Ectodermal cell (in vitro differentiated cells): ENCODE measurements around the gene ZNF445.
"Not testable (repeated sequence)": the region's sequence is repeated elsewhere in the genome, so short reads cannot be mapped to it uniquely, and the experiment has no call there.

Experiments
- H3K27ac ChIP-seq: 2 replicates; pipeline ENCODE4 v1.7.0; 2013; ENCODE audit warnings: mild to moderate bottlenecking, low read depth, low read length; ENCODE audit not compliant: insufficient read depth, poor library complexity, severe bottlenecking
- H3K27me3 ChIP-seq: 2 replicates; pipeline ENCODE4 v1.7.0; 2013; ENCODE audit warnings: mild to moderate bottlenecking, low read length; ENCODE audit not compliant: insufficient read depth, control insufficient read depth, poor library complexity, severe bottlenecking
- H3K36me3 ChIP-seq: one replicate; pipeline ENCODE4 v1.7.0; 2013; ENCODE audit warnings: low read length; ENCODE audit not compliant: control insufficient read depth, insufficient read depth
- H3K4me1 ChIP-seq: one replicate; pipeline ENCODE4 v1.7.0; 2013; ENCODE audit warnings: low read length; ENCODE audit not compliant: control insufficient read depth, insufficient read depth
- H3K4me3 ChIP-seq: 2 replicates; pipeline ENCODE4 v1.7.0; 2013; ENCODE audit warnings: low read depth, low read length, control low read depth; ENCODE audit not compliant: insufficient read depth
- H3K9me3 ChIP-seq: 2 replicates; pipeline ENCODE4 v1.7.0; 2013; ENCODE audit warnings: mild to moderate bottlenecking, low read length, moderate library complexity; ENCODE audit not compliant: control insufficient read depth
- WGBS, 2 experiments: methylation state at CpG; one replicate each; pipeline ENCODE4 v1.1.7; 2013; ENCODE audit warnings: missing lambda C conversion rate in 2 of 2; 5-methylcytosine and 5-hydroxymethylcytosine counted together

Gene ZNF445

GRCh38 chr3:44421280-44421679 lies 56.2 kb downstream of the ZNF445 start:
- Histone ChIP-seq H3K4me3 (no peak overlapping the region), H3K27me3 (no peaks in the 10 kb centered on the region), H3K36me3 (no peaks in the 10 kb centered on the region), H3K4me1 (no peaks in the 10 kb centered on the region), H3K9me3 (no peaks in the 10 kb centered on the region), H3K27ac (no peak overlapping the region)
- WGBS, 2 experiments, result 95 to 96% methylated on average over 6 of the region's 6 CpGs

DNA sequence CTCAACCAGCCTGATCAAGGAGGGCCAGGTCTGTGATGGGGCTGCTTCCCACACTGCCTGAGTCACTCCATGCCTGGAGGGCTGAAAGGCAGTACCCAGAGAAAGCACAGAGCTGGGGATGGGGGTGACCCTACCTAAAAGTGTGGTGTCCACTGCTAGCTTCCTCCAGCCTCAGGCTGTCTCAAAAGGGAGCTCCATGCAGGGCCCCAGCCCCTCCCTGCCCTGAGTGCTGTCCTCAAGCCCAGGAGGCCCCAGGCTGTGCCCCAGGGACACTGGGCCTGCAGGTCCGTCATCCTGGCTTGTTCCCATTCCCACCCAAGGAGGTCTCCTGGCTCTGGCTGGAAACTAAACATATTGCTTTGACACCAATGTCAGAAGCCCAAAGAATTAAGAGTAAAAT lies 56.8 kb downstream of the ZNF445 start:
- 91 to 92% methylated on average over 1 of the region's 1 CpG for WGBS, 2 experiments
- H3K36me3 ChIP-seq, result no peaks in the 10 kb centered on the region
- no peaks in the 10 kb centered on the region for H3K9me3 ChIP-seq
- H3K4me1 ChIP-seq, result no peaks in the 10 kb centered on the region
- no peak overlapping the region for H3K27ac ChIP-seq
- H3K27me3 ChIP-seq, result no peaks in the 10 kb centered on the region
- H3K4me3 ChIP-seq, result no peak overlapping the region

DNA sequence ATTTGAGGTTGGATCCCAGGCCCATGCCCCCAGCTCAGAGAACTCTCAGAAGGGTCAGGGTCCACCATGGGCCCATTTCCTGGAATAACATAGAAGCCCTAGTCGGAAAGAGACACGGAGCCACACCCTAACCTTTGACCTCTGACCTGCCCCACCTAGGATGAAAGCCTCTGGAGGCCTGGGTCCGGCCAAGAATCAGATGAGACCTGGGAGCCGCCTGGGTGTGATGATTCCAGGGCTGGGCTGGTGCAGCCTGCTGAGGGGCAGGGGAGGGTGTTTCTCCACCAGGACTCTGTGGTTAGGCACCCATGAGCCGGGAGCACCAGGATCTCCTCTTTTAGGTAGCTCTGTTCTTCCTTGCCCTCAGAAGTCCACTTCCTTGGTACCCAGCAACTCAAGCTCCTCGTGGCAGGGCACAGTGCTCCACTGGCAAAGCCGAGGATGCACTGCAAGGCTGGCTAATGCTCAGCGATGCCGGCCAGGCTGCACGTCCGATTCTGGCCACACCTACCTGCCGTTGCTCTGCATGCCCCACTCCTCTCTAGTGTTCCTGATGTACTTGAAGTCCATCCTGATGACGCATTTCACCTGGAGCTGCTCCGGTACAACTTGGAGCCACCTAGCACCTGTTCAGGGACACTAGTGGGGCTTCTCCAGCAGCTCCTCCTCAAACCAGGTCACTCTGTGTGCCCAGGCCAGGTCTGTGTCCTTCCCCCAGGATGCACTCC lies 57.4 kb downstream of the ZNF445 start:
- H3K27me3 ChIP-seq, result no peaks in the 10 kb centered on the region
- WGBS, 2 experiments, result 92% methylated on average over 14 of the region's 14 CpGs
- no peaks in the 10 kb centered on the region for H3K4me1 ChIP-seq

GRCh38 chr3:44419116-44419922 lies 58.2 kb downstream of the ZNF445 start:
- Histone ChIP-seq H3K27ac (no peak overlapping the region), H3K4me1 (no peaks in the 10 kb centered on the region), H3K36me3 (no peaks in the 10 kb centered on the region), H3K4me3 (no peak overlapping the region), H3K9me3 (no peaks in the 10 kb centered on the region), H3K27me3 (no peaks in the 10 kb centered on the region)
- WGBS, 2 experiments, result 72 to 77% methylated on average over 11 of the region's 11 CpGs

More for the DNA sequence above, 57.4 kb downstream of the ZNF445 start:
- Histone ChIP-seq H3K4me3 (no peak overlapping the region), H3K9me3 (no peaks in the 10 kb centered on the region), H3K36me3 (no peaks in the 10 kb centered on the region), H3K27ac (no peak overlapping the region)

- Histone ChIP-seq H3K36me3 (no peaks in the 10 kb centered on the region), H3K9me3 (no peaks in the 10 kb centered on the region), H3K4me1 (no peaks in the 10 kb centered on the region), H3K27me3 (no peaks in the 10 kb centered on the region), H3K4me3 (no peak overlapping the region), H3K27ac (no peak overlapping the region)
- 86 to 91% methylated on average over 2 of the region's 2 CpGs for WGBS, 2 experiments
Measured at GRCh38 chr3:44418549-44418948, 58.9 kb downstream of the ZNF445 start.

DNA sequence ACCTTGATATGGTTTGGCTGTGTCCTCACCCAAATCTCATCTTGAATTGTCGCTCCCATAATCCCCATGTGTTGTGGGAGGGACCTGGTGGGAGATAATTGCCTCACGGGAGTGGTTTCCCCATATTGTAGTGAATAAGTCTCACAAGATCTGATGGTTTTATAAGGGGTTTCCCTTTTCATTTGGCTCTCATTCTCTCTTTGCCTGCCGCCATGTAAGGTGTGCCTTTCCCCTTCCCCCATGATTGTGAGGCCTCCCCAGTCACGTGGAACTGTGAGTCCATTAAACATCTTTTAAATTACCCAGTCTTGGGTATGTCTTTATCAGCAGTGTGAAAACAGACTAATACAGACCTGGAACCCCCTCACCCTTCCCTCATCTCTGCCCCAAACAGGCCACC lies 59.4 kb downstream of the ZNF445 start:
- not testable (repeated sequence) for H3K27ac ChIP-seq, H3K4me1 ChIP-seq, H3K4me3 ChIP-seq, H3K27me3 ChIP-seq, H3K9me3 ChIP-seq, H3K36me3 ChIP-seq
- WGBS, 2 experiments, result 92 to 96% methylated on average over 4 of the region's 4 CpGs

- no peaks in the 10 kb centered on the region for H3K36me3 ChIP-seq
Measured at GRCh38 chr3:44416031-44417030, 61.1 kb downstream of the ZNF445 start.

GRCh38 chr3:44415421-44415820 lies 62.0 kb downstream of the ZNF445 start:
- no peak overlapping the region for H3K4me3 ChIP-seq
- no peaks in the 10 kb centered on the region for H3K36me3 ChIP-seq
- H3K27ac ChIP-seq, result no peak overlapping the region
- H3K9me3 ChIP-seq, result no peaks in the 10 kb centered on the region
- H3K4me1 ChIP-seq, result no peaks in the 10 kb centered on the region
- H3K27me3 ChIP-seq, result no peaks in the 10 kb centered on the region
- 94 to 95% methylated on average over 11 of the region's 11 CpGs for WGBS, 2 experiments

More at GRCh38 chr3:44416031-44417030, 61.1 kb downstream of the ZNF445 start:
- H3K27me3 ChIP-seq, result no peaks in the 10 kb centered on the region
- H3K4me1 ChIP-seq, result no peaks in the 10 kb centered on the region
- 92 to 94% methylated on average over 11 of the region's 11 CpGs for WGBS, 2 experiments
- H3K9me3 ChIP-seq, result no peaks in the 10 kb centered on the region
- H3K27ac ChIP-seq, result no peak overlapping the region
- no peak overlapping the region for H3K4me3 ChIP-seq

- H3K36me3 ChIP-seq, result no peaks in the 10 kb centered on the region
- no peaks in the 10 kb centered on the region for H3K9me3 ChIP-seq
- no peaks in the 10 kb centered on the region for H3K4me1 ChIP-seq
- H3K4me3 ChIP-seq, result no peak overlapping the region
- no peak overlapping the region for H3K27ac ChIP-seq
- no peaks in the 10 kb centered on the region for H3K27me3 ChIP-seq
- WGBS, 2 experiments, result 93 to 94% methylated on average over 11 of the region's 11 CpGs
Measured at GRCh38 chr3:44414517-44415090, 62.9 kb downstream of the ZNF445 start.
